ENCODE data around the gene TMEM88.

TMEM88 gene

GRCh38 chr17:7845359-7846062 is 9.4 kb upstream of the TMEM88 start:
- FAIRE-seq: no peak

DNA sequence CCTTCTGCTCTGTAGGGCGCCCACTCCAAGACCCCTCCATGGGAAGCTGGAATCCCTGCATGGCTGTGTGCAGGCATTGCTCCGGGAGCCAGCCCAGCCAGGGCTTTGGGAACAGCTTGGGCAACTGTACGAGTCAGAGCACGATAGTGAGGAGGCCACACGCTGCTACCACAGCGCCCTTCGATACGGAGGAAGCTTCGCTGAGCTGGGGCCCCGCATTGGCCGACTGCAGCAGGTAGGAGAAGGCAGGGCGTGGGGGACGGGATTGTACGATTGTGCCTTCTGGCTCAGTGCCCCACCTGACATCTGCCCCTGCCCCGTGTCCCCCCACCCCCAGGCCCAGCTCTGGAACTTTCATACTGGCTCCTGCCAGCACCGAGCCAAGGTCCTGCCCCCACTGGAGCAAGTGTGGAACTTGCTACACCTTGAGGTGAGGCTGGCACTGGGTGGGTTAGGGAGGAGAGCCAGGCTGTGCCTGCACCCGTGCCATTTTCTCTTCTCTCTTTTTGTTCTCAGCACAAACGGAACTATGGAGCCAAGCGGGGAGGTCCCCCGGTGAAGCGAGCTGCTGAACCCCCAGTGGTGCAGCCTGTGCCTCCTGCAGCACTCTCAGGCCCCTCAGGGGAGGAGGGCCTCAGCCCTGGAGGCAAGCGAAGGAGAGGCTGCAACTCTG is 8.7 kb upstream of the TMEM88 start:
- FAIRE-seq: no peak

- FAIRE-seq: no peak
Measured at GRCh38 chr17:7846765-7847661, 7.9 kb upstream of the TMEM88 start.

DNA sequence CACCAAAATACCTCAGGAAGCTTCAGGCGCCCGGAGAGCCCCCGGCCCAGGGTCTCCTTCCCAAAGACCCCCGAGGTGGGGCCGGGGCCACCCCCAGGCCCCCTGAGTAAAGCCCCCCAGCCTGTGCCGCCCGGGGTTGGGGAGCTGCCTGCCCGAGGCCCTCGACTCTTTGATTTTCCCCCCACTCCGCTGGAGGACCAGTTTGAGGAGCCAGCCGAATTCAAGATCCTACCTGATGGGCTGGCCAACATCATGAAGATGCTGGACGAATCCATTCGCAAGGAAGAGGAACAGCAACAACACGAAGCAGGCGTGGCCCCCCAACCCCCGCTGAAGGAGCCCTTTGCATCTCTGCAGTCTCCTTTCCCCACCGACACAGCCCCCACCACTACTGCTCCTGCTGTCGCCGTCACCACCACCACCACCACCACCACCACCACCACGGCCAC is 6.7 kb upstream of the TMEM88 start:
- no peak for FAIRE-seq

DNA sequence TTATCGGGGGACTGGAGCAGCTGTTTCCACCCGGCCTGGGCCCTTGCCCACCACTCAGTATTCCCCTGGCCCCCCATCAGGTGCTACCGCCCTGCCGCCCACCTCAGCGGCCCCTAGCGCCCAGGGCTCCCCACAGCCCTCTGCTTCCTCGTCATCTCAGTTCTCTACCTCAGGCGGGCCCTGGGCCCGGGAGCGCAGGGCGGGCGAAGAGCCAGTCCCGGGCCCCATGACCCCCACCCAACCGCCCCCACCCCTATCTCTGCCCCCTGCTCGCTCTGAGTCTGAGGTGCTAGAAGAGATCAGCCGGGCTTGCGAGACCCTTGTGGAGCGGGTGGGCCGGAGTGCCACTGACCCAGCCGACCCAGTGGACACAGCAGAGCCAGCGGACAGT is 6.1 kb upstream of the TMEM88 start:
- no peak for FAIRE-seq

DNA sequence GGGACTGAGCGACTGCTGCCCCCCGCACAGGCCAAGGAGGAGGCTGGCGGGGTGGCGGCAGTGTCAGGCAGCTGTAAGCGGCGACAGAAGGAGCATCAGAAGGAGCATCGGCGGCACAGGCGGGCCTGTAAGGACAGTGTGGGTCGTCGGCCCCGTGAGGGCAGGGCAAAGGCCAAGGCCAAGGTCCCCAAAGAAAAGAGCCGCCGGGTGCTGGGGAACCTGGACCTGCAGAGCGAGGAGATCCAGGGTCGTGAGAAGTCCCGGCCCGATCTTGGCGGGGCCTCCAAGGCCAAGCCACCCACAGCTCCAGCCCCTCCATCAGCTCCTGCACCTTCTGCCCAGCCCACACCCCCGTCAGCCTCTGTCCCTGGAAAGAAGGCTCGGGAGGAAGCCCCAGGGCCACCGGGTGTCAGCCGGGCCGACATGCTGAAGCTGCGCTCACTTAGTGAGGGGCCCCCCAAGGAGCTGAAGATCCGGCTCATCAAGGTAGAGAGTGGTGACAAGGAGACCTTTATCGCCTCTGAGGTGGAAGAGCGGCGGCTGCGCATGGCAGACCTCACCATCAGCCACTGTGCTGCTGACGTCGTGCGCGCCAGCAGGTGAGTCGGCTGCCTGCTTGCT is 5.6 kb upstream of the TMEM88 start:
- FAIRE-seq: no peak

GRCh38 chr17:7849751-7850504 is 4.9 kb upstream of the TMEM88 start:
- FAIRE-seq: no peak

DNA sequence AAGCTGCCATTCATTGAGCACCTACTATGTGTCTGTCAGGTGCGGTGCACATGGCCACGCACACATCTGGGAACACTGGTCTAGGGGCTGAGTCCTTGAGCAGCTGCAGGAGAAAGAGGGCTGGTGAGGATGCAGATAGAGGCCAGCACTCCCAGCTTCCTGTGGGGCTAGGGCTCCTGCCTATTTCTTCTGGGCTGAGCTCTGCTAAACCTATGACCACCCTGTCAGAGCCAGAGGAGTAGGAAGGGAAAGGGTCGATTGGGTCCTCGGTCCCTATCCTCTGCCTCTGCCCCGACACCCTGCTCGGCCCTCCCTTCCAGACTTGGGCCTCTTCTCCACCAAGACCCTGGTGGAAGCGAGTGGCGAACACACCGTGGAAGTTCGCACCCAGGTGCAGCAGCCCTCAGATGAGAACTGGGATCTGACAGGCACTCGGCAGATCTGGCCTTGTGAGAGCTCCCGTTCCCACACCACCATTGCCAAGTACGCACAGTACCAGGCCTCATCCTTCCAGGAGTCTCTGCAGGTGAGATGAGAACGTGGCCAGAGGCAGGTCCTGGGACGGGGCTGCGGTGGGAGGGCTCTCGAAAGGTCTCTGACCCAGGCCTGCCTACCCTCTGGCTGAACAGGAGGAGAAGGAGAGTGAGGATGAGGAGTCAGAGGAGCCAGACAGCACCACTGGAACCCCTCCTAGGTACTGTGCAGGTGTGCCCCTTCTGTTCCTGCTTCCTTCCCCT is 4.0 kb upstream of the TMEM88 start:
- no peak for FAIRE-seq

- FAIRE-seq: peak; percentile 65
Measured at GRCh38 chr17:7851438-7852261, 3.2 kb upstream of the TMEM88 start.

DNA sequence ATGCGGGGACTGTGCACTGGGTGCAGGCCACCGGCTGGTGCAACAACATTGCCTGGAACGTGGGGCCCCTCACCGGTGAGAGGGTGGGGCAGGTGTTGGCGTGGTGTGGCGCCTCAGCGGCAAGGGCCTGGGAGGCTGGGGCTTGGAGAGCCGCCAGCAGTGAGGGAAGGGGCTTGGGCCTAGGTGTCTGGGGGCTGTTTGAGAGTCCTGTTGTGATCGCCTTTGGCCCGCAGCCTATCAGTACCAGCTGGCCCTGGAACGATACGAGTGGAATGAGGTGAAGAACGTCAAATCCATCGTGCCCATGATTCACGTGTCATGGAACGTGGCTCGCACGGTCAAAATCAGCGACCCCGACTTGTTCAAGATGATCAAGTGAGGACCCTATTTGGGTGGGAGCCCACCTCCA is 2.6 kb upstream of the TMEM88 start:
- FAIRE-seq: no peak

DNA sequence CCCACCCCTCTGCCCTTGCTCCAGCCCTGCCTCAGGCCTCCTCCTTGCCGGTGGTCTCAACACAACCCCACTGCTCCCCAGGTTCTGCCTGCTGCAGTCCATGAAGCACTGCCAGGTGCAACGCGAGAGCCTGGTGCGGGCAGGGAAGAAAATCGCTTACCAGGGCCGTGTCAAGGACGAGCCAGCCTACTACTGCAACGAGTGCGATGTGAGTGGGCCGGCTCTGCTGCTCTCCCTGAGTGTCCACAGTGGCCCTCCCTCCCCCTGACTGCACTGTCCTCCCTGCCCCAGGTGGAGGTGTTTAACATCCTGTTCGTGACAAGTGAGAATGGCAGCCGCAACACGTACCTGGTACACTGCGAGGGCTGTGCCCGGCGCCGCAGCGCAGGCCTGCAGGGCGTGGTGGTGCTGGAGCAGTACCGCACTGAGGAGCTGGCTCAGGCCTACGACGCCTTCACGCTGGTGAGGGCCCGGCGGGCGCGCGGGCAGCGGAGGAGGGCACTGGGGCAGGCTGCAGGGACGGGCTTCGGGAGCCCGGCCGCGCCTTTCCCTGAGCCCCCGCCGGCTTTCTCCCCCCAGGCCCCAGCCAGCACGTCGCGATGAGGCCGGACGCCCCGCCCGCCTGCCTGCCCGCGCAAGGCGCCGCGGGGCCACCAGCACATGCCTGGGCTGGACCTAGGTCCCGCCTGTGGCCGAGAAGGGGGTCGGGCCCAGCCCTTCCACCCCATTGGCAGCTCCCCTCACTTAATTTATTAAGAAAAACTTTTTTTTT is 1.8 kb upstream of the TMEM88 start:
- no peak for FAIRE-seq

- FAIRE-seq: no peak
Measured at GRCh38 chr17:7853691-7854038, 1.2 kb upstream of the TMEM88 start.

DNA sequence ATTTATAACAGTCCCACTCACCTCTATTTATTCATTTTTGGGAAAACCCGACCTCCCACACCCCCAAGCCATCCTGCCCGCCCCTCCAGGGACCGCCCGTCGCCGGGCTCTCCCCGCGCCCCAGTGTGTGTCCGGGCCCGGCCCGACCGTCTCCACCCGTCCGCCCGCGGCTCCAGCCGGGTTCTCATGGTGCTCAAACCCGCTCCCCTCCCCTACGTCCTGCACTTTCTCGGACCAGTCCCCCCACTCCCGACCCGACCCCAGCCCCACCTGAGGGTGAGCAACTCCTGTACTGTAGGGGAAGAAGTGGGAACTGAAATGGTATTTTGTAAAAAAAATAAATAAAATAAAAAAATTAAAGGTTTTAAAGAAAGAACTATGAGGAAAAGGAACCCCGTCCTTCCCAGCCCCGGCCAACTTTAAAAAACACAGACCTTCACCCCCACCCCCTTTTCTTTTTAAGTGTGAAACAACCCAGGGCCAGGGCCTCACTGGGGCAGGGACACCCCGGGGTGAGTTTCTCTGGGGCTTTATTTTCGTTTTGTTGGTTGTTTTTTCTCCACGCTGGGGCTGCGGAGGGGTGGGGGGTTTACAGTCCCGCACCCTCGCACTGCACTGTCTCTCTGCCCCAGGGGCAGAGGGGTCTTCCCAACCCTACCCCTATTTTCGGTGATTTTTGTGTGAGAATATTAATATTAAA is 638 bp upstream of the TMEM88 start:
- no peak for FAIRE-seq

- FAIRE-seq: no peak
Measured at GRCh38 chr17:7855660-7856010, 769 bp downstream of the TMEM88 start.

- no peak for FAIRE-seq
Measured at GRCh38 chr17:7856011-7856810, 1.3 kb downstream of the TMEM88 start.

DNA sequence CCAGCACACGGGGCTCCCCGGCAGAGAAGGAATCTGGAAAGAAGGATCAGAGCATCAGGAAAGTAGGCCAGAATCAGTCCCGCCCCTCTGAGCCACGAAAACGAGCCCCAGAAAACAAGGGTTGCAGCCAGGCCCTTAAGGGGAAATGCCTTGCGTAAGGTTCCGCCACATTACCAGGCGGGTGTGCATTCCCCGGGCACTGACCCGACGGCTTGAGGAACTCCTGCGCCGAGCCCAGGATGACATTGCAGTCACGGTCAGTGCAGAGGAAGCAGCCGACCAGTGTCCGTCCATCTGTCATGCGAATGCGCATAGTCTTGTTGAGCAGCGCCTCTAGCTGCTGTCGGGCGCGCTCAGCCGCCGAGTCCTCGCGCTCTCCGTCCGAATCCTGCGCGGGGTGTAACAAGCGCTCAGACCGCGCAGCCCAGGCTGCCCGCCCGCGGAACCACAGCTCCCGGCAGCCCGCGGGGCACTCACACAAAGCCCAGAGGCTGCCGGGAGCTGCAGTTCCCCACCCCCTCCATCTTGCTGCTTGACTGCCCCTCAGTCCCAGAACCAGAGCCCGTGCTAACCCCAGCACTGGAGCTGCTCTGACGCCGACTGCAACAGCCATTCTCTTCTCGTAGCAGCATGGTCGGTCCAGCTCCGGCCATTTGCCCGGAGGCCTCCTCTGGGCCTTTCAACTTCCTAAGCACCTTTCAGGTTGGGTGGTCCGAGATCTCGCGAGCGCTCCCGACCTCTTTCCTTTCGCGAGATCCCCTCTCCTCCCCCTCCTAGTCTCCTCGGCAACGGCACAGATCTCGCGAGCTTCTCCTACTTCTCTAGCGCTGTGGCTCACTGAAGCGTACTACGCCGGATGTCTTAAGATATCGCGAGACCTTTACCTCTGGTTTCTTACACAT is 2.2 kb downstream of the TMEM88 start, which contains the start of gene NAA38:
Gene NAA38, minus strand, starts transcription at position 749 of the 902 bp plus-strand sequence. Its CDS starts 96 bp downstream, at position 653.
- FAIRE-seq: peak; percentile 95
